ENCODE measurements around the gene TBXAS1. TPM values are rescaled to one million over a fixed set of nuclear protein-coding genes. Genes with fewer than 3 reads are reported as not detected.

Gene TBXAS1
- total RNA-seq, 1 experiment from 2014 or later: 2.2 TPM

DNA sequence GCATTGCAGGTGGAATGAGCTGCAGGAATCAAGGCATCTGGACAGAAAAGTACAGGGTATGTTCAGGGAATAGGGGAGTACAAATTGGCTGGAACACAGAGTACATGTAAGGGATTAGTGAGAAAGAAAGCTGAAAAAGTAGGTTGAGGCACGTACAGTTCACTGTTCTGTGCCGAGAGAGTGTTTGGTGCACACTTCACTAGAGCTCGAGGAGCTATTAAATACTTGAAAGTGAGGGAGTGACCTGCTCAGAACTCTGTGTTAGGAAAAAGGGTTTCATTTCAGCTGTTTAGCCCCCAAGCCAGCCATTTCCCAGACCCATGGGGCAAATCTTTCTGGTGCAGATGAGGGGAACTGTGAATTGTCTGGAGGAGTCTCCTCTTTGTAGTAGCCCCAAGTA is 115.2 kb downstream of the TBXAS1 start:
- no peaks in the 10 kb centered on the region for H4K20me1 ChIP-seq (ENCODE audit: insufficient read depth)
- H3K4me3 ChIP-seq: no peak overlapping the region
- H2AFZ ChIP-seq: no peak overlapping the region
- CTCF ChIA-PET: no interaction called here
- BruUV-seq (replicated peaks): no TSS peak
- H3K36me3 ChIP-seq (ENCODE audit: low read depth): no peaks in the 10 kb centered on the region
- no peaks in the 10 kb centered on the region for H3K9me2 ChIP-seq (ENCODE audit: insufficient read depth)
- H3K4me1 ChIP-seq (replicated peaks; ENCODE audit: insufficient read depth): no peaks in the 10 kb centered on the region
- no peaks in the 10 kb centered on the region for H3K79me2 ChIP-seq (ENCODE audit: low read depth)
- DNase-seq: no peak
- H3K27me3 ChIP-seq (ENCODE audit: insufficient read depth, low read depth): no peaks in the 10 kb centered on the region; the same call in none of the 2 replicates
- no peak overlapping the region for H3K27ac ChIP-seq
- intact Hi-C loops (cut with micrococcal nuclease; ENCODE audit: unreplicated experiment): no loop called here
- POLR2A ChIA-PET (ENCODE audit: unreplicated experiment): no interaction called here
- H3F3A ChIP-seq (ENCODE audit: insufficient read depth, low read depth): no peaks in the 10 kb centered on the region
- H3K4me2 ChIP-seq: no peak overlapping the region
- H3K9me3 ChIP-seq (ENCODE audit: insufficient read depth, low read depth): 0 out of 2 replicates have a peak, but pooled peaks cover 11% of the 10 kb centered on the region
- TF ChIP-seq CTCF (conservative IDR thresholded peaks at IDR 0.05): no peak
- TF ChIP-seq EZH2 (IDR thresholded peaks at IDR 0.05; ENCODE audit: low read depth): no peak

DNA sequence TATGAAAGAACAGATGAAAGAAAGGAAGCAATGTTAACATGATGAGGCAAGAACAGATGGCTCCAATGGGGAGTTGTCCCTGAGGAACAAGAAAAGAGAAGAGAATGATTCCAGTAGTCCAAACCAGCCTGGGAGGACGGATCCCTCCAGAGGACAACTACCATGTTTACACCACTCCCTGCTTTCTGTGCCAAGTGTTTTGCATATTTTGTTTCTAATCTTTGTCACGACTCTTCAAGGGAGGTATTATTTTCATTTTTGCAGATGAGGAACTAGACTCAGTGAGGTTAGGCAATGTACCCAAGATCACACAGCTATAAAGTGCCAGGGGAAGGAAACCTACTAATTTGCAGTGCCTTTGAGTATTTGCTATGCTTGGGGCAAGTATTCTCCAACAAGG is 117.5 kb downstream of the TBXAS1 start:
- Histone ChIP-seq H3K79me2 (ENCODE audit: low read depth) (no peaks in the 10 kb centered on the region), H3K27ac (no peak overlapping the region), H3F3A (ENCODE audit: insufficient read depth, low read depth) (no peaks in the 10 kb centered on the region), H3K4me1 (replicated peaks; ENCODE audit: insufficient read depth) (0 out of 2 replicates have a peak, but pooled peaks cover 4% of the 10 kb centered on the region), H2AFZ (no peak overlapping the region), H3K4me3 (no peak overlapping the region), H3K9me3 (ENCODE audit: insufficient read depth, low read depth) (0 out of 2 replicates have a peak, but pooled peaks cover 11% of the 10 kb centered on the region), H3K9me2 (ENCODE audit: insufficient read depth) (no peaks in the 10 kb centered on the region), H3K27me3 (ENCODE audit: insufficient read depth, low read depth) (no peaks in the 10 kb centered on the region; the same call in 1 of the 2 replicates), H3K36me3 (ENCODE audit: low read depth) (no peaks in the 10 kb centered on the region), H3K4me2 (no peak overlapping the region), H4K20me1 (ENCODE audit: insufficient read depth) (no peaks in the 10 kb centered on the region)
- no peak for DNase-seq
- BruUV-seq (replicated peaks): no TSS peak
- no peak for TF ChIP-seq EZH2 (IDR thresholded peaks at IDR 0.05; ENCODE audit: low read depth)
- no peak for TF ChIP-seq CTCF (conservative IDR thresholded peaks at IDR 0.05)
- intact Hi-C loops (cut with micrococcal nuclease; ENCODE audit: unreplicated experiment): no loop called here
- ChIA-PET POLR2A (ENCODE audit: unreplicated experiment) (no interaction called here), CTCF (no interaction called here)

- no peak overlapping the region for H3K27ac ChIP-seq
- no peaks in the 10 kb centered on the region for H3F3A ChIP-seq (ENCODE audit: insufficient read depth, low read depth)
- H3K4me2 ChIP-seq: no peak overlapping the region
- no peaks in the 10 kb centered on the region for H4K20me1 ChIP-seq (ENCODE audit: insufficient read depth)
- 0 out of 2 replicates have a peak, but pooled peaks cover 11% of the 10 kb centered on the region for H3K9me3 ChIP-seq (ENCODE audit: insufficient read depth, low read depth)
- H2AFZ ChIP-seq: no peak overlapping the region
- POLR2A ChIA-PET (ENCODE audit: unreplicated experiment): no interaction called here
- BruUV-seq (replicated peaks): no TSS peak
- H3K36me3 ChIP-seq (ENCODE audit: low read depth): no peaks in the 10 kb centered on the region
- DNase-seq: no peak
- CTCF ChIA-PET: no interaction called here
- no peaks in the 10 kb centered on the region for H3K79me2 ChIP-seq (ENCODE audit: low read depth)
- 0 out of 2 replicates have a peak, but pooled peaks cover 4% of the 10 kb centered on the region for H3K4me1 ChIP-seq (replicated peaks; ENCODE audit: insufficient read depth)
- H3K4me3 ChIP-seq: no peak overlapping the region
- no peak for TF ChIP-seq CTCF (conservative IDR thresholded peaks at IDR 0.05)
- no peak for TF ChIP-seq EZH2 (IDR thresholded peaks at IDR 0.05; ENCODE audit: low read depth)
- H3K27me3 ChIP-seq (ENCODE audit: insufficient read depth, low read depth): no peaks in the 10 kb centered on the region; the same call in 1 of the 2 replicates
- no peaks in the 10 kb centered on the region for H3K9me2 ChIP-seq (ENCODE audit: insufficient read depth)
- intact Hi-C loops (cut with micrococcal nuclease; ENCODE audit: unreplicated experiment): no loop called here
Measured at GRCh38 chr7:139947021-139947420, 118.0 kb downstream of the TBXAS1 start.
